ENCODE results near the gene TBX18. TPM values are rescaled to one million over a fixed set of nuclear protein-coding genes. Genes with fewer than 3 reads are reported as not detected.

Gene TBX18
- polyA plus RNA-seq, 1 experiment: 0.69 TPM

GRCh38 chr6:84768442-84769174 lies 4.2 kb upstream of the TBX18 start:
- ChIA-PET CTCF (interaction anchor here (3.8 kb wide), 1 partner anchor 346 kb away, joined by 17 read pairs; no protein-coding TSS in a partner anchor), POLR2A (no interaction called here)
- Histone ChIP-seq H3K9me3 (ENCODE audit: control insufficient read depth, insufficient read depth, low read length) (peaks cover 28% of the 10 kb centered on the region), H3K27me3 (ENCODE audit: control insufficient read depth, insufficient read depth, low read length) (peaks cover 79% of the 10 kb centered on the region), H3K4me3 (ENCODE audit: low read depth, low read length) (no peak overlapping the region), H3K27ac (ENCODE audit: low read depth, low read length) (no peak overlapping the region)
- no peak for TF ChIP-seq CTCF (IDR thresholded peaks at IDR 0.05; ENCODE audit: low read depth, low read length)
- DNase-seq (ENCODE audit: low read depth, low spot score): no peak

DNA sequence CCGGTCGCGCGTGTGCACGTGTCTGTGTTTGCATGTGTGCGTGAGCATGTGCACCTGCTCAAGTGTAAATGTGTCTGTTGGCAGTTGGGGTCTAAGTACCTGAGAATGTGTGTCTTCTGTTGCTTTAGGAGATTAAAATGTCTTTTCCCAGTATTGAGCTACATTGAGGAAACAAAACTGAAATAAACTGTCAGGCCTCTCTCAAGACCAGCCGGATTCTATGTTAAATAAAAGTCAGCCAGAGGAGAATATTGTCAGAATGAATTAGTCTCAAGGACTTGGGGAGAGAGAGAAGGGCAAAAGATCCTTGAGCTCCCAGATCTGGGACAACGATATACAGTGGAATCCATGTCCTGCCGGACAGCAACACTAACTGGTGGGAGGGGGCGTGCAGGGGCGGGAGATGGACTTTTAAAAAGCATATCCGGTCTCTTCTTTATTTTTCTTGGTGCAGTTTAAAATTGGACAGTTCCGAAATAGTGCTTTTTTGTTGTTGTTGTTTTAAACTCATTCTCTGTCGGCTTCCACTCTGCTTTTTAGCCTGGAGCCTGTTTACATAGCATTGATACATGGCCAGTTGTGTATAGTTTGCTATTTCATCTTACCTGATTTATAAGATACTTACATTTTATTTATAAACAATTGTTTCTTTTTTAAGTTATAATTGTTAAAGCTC lies 3.3 kb upstream of the TBX18 start:
- Histone ChIP-seq H3K4me3 (ENCODE audit: low read depth, low read length) (no peak overlapping the region), H3K27ac (ENCODE audit: low read depth, low read length) (no peak overlapping the region), H3K27me3 (ENCODE audit: control insufficient read depth, insufficient read depth, low read length) (peaks cover 78% of the 10 kb centered on the region), H3K9me3 (ENCODE audit: control insufficient read depth, insufficient read depth, low read length) (peaks cover 24% of the 10 kb centered on the region)
- POLR2A ChIA-PET: no interaction called here
- TF ChIP-seq CTCF (IDR thresholded peaks at IDR 0.05; ENCODE audit: low read depth, low read length): no peak
- no peak for DNase-seq (ENCODE audit: low read depth, low spot score)
- CTCF ChIA-PET: interaction anchor here (0.6 to 3.8 kb wide), 2 partner anchors 12 to 345 kb away, joined by 3 to 17 read pairs; no protein-coding TSS in a partner anchor

- peaks cover 78% of the 10 kb centered on the region for H3K27me3 ChIP-seq (ENCODE audit: control insufficient read depth, insufficient read depth, low read length)
- no peak overlapping the region for H3K27ac ChIP-seq (ENCODE audit: low read depth, low read length)
- CTCF ChIA-PET: interaction anchor here (3.8 kb wide), 1 partner anchor 345 kb away, joined by 17 read pairs; no protein-coding TSS in a partner anchor
- DNase-seq (ENCODE audit: low read depth, low spot score): no peak
- POLR2A ChIA-PET: interaction anchor here (0.6 kb wide), 1 partner anchor 198 kb away, joined by 3 read pairs; no protein-coding TSS in a partner anchor
- H3K9me3 ChIP-seq (ENCODE audit: control insufficient read depth, insufficient read depth, low read length): peaks cover 23% of the 10 kb centered on the region
- no peak for TF ChIP-seq CTCF (IDR thresholded peaks at IDR 0.05; ENCODE audit: low read depth, low read length)
- no peak overlapping the region for H3K4me3 ChIP-seq (ENCODE audit: low read depth, low read length)
Measured at GRCh38 chr6:84766799-84767525, 2.6 kb upstream of the TBX18 start.

DNA sequence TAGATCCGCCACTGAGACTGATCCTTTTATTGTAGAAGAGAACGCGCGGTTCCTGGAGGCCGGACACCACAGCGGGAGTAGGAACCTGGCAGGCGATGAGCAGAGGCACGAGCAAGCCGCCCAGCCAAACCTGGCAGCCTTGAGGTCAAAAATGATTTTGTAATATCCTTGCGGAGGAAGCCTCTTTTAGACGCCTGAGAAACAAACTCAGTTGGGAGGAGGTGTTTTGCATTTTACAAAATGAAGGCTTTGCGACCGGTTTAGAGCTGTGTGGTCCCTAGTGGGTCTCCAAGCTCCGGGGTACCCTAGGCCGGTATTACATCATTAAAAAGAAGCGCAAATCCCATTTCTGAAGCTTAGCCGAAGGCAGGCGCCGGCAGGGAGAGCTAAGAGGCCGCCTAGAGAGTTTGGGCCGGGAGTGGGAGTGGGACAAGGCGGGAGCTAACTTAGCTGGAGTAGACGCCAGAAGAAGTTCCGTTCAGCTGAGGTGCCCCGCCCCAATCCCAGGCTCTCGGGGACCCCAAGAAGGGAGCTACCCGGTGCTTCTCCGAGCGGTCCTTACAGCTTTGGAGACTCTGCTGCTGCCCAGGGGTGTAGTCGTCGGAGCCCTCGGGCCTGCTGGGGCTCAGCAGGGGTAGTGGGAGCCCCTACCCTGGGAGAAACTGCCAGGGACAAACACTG lies 1.9 kb upstream of the TBX18 start:
- CTCF ChIA-PET: no interaction called here
- peaks cover 74% of the 10 kb centered on the region for H3K27me3 ChIP-seq (ENCODE audit: control insufficient read depth, insufficient read depth, low read length)
- POLR2A ChIA-PET: interaction anchor here (0.6 kb wide), 1 partner anchor 197 kb away, joined by 3 read pairs; no protein-coding TSS in a partner anchor
- H3K27ac ChIP-seq (ENCODE audit: low read depth, low read length): no peak overlapping the region
- no peak for DNase-seq (ENCODE audit: low read depth, low spot score)
- no peak for TF ChIP-seq CTCF (IDR thresholded peaks at IDR 0.05; ENCODE audit: low read depth, low read length)
- peaks cover 23% of the 10 kb centered on the region for H3K9me3 ChIP-seq (ENCODE audit: control insufficient read depth, insufficient read depth, low read length)
- H3K4me3 ChIP-seq (ENCODE audit: low read depth, low read length): no peak overlapping the region

Data from AG04450 (cell line).